Measurements from ENCODE around the gene ST3GAL3.

Gene ST3GAL3

GRCh38 chr1:43936431-43937151 lies 229.3 kb downstream of the ST3GAL3 start:
- POLR2A ChIA-PET, result no interaction called here
- TF ChIP-seq NFRKB (IDR thresholded peaks at IDR 0.05) (no peak), TARDBP (IDR thresholded peaks at IDR 0.05) (no peak), ELF4 (IDR thresholded peaks at IDR 0.05) (no peak), CTBP1 (IDR thresholded peaks at IDR 0.05; ENCODE audit: borderline replicate concordance) (no peak), FOXM1 (IDR thresholded peaks at IDR 0.05; ENCODE audit: borderline replicate concordance) (no peak), HDGF (IDR thresholded peaks at IDR 0.05; ENCODE audit: borderline replicate concordance) (no peak), ARNT (IDR thresholded peaks at IDR 0.05) (no peak), SUZ12 (IDR thresholded peaks at IDR 0.05) (no peak), FOXK2 (IDR thresholded peaks at IDR 0.05) (no peak), BHLHE40 (IDR thresholded peaks at IDR 0.05; ENCODE audit: borderline replicate concordance) (no peak)
- no peak for DNase-seq (ENCODE audit: extremely low spot score)
- CTCF ChIA-PET, result interaction anchor here (2.7 kb wide), 1 partner anchor 171 kb away, joined by 127 read pairs; no protein-coding TSS in a partner anchor

- ChIA-PET CTCF (interaction anchor here (0.8 kb wide), 1 partner anchor 174 kb away, joined by 3 read pairs; no protein-coding TSS in a partner anchor), POLR2A (no interaction called here)
- no peak for DNase-seq (ENCODE audit: extremely low spot score)
- TF ChIP-seq ELF4 (IDR thresholded peaks at IDR 0.05) (no peak), TARDBP (IDR thresholded peaks at IDR 0.05) (no peak), FOXM1 (IDR thresholded peaks at IDR 0.05; ENCODE audit: borderline replicate concordance) (no peak), FOXA1 (IDR thresholded peaks at IDR 0.05) (no peak), HDGF (IDR thresholded peaks at IDR 0.05; ENCODE audit: borderline replicate concordance) (no peak), ARNT (IDR thresholded peaks at IDR 0.05) (no peak), BHLHE40 (IDR thresholded peaks at IDR 0.05; ENCODE audit: borderline replicate concordance) (no peak), PKNOX1 (IDR thresholded peaks at IDR 0.05) (no peak), FOXK2 (IDR thresholded peaks at IDR 0.05) (no peak), SP1 (IDR thresholded peaks at IDR 0.05) (no peak), LEF1 (IDR thresholded peaks at IDR 0.05; ENCODE audit: borderline replicate concordance) (no peak), CTBP1 (IDR thresholded peaks at IDR 0.05; ENCODE audit: borderline replicate concordance) (no peak), ZNF384 (IDR thresholded peaks at IDR 0.05) (no peak), SUZ12 (IDR thresholded peaks at IDR 0.05) (no peak)
Observed at GRCh38 chr1:43937179-43937865, 230.0 kb downstream of the ST3GAL3 start.

GRCh38 chr1:43938383-43938782 lies 231.0 kb downstream of the ST3GAL3 start:
- no peak for TF ChIP-seq ZNF384 (IDR thresholded peaks at IDR 0.05)
- TF ChIP-seq ELF4 (IDR thresholded peaks at IDR 0.05), result no peak
- no peak for TF ChIP-seq HDGF (IDR thresholded peaks at IDR 0.05; ENCODE audit: borderline replicate concordance)
- no peak for TF ChIP-seq NFRKB (IDR thresholded peaks at IDR 0.05)
- TF ChIP-seq L3MBTL2 (conservative IDR thresholded peaks at IDR 0.05), result no peak
- TF ChIP-seq TARDBP (IDR thresholded peaks at IDR 0.05), result no peak
- TF ChIP-seq CTBP1 (IDR thresholded peaks at IDR 0.05; ENCODE audit: borderline replicate concordance), result no peak
- TF ChIP-seq FOXA1 (IDR thresholded peaks at IDR 0.05), result no peak
- TF ChIP-seq BHLHE40 (IDR thresholded peaks at IDR 0.05; ENCODE audit: borderline replicate concordance), result no peak
- no peak for DNase-seq (ENCODE audit: extremely low spot score)
- CTCF ChIA-PET, result interaction anchor here (0.7 kb wide), 1 partner anchor 110 kb away, joined by 3 read pairs; no protein-coding TSS in a partner anchor
- POLR2A ChIA-PET, result no interaction called here

- POLR2A ChIA-PET, result interaction anchor here (1.1 kb wide), 1 partner anchor 36 kb away, joined by 5 read pairs; no protein-coding TSS in a partner anchor
- TF ChIP-seq TARDBP (IDR thresholded peaks at IDR 0.05) (no peak), BHLHE40 (IDR thresholded peaks at IDR 0.05; ENCODE audit: borderline replicate concordance) (no peak), ELF4 (IDR thresholded peaks at IDR 0.05) (no peak), ZNF384 (IDR thresholded peaks at IDR 0.05) (no peak), ARNT (IDR thresholded peaks at IDR 0.05) (no peak), SUZ12 (IDR thresholded peaks at IDR 0.05) (no peak), PKNOX1 (IDR thresholded peaks at IDR 0.05) (no peak), LEF1 (IDR thresholded peaks at IDR 0.05; ENCODE audit: borderline replicate concordance) (no peak), SP1 (IDR thresholded peaks at IDR 0.05) (no peak), FOXK2 (IDR thresholded peaks at IDR 0.05) (no peak), CTBP1 (IDR thresholded peaks at IDR 0.05; ENCODE audit: borderline replicate concordance) (no peak)
- DNase-seq (ENCODE audit: extremely low spot score), result no peak
- CTCF ChIA-PET, result interaction anchor here (1.0 kb wide), 1 partner anchor 9 kb away, joined by 3 read pairs; no protein-coding TSS in a partner anchor
Observed at GRCh38 chr1:43938892-43939587, 231.7 kb downstream of the ST3GAL3 start.

- POLR2A ChIA-PET, result interaction anchor here (2.5 kb wide), 1 partner anchor 292 kb away, joined by 7 read pairs; the partner anchor contains the start of gene KDM4A
- no peak for DNase-seq (ENCODE audit: extremely low spot score)
- TF ChIP-seq L3MBTL2 (conservative IDR thresholded peaks at IDR 0.05), result no peak
- CTCF ChIA-PET, result interaction anchor here (1.0 to 5.1 kb wide), 3 partner anchors 8 to 105 kb away, joined by 3 to 33 read pairs (median 3); no protein-coding TSS in a partner anchor
Observed at GRCh38 chr1:43942411-43942810, 235.1 kb downstream of the ST3GAL3 start.

GRCh38 chr1:43944860-43945259 lies 237.5 kb downstream of the ST3GAL3 start:
- no peak for DNase-seq (ENCODE audit: extremely low spot score)
- TF ChIP-seq HDGF (IDR thresholded peaks at IDR 0.05; ENCODE audit: borderline replicate concordance) (no peak), L3MBTL2 (conservative IDR thresholded peaks at IDR 0.05) (no peak)
- CTCF ChIA-PET, result interaction anchor here (1.7 to 5.1 kb wide), 2 partner anchors 10 to 15 kb away, joined by 7 to 33 read pairs; no protein-coding TSS in a partner anchor
- POLR2A ChIA-PET, result no interaction called here
